DND-41 (cell line): Measurements from ENCODE around the gene FGFR1OP2.

Experiments
- ATAC-seq: fragments of 200-7000 bp; cut with Tn5 transposase; 3 replicates; pipeline ENCODE4 v1.9.1; 2021; ENCODE audit warnings: low read depth; ENCODE audit not compliant: insufficient read depth
- DNase-seq: peaks from one replicate; pipeline ENCODE4 v3.0.0-alpha.2; 2020
- H2AFZ ChIP-seq: 2 replicates; pipeline ENCODE4 v1.6.0; 2012; ENCODE audit warnings: low read depth, low read length
- H3K27ac ChIP-seq: 2 replicates; pipeline ENCODE4 v1.5.1; 2012; ENCODE audit warnings: low read length, inconsistent platforms
- H3K27me3 ChIP-seq: fragments of 200-600 bp; sonication (generic); 2 replicates; pipeline ENCODE4 v1.6.0; 2012; ENCODE audit warnings: low read length, mild to moderate bottlenecking, inconsistent platforms; ENCODE audit not compliant: insufficient read depth, poor library complexity
- H3K36me3 ChIP-seq: 2 replicates; pipeline ENCODE4 v1.5.1; 2012; ENCODE audit warnings: low read length, inconsistent platforms; ENCODE audit not compliant: insufficient read depth
- H3K4me1 ChIP-seq: 2 replicates; pipeline ENCODE4 v1.5.1; 2012; ENCODE audit warnings: mild to moderate bottlenecking, low read length; ENCODE audit not compliant: insufficient read depth
- H3K4me2 ChIP-seq: 2 replicates; pipeline ENCODE4 v1.6.0; 2012; ENCODE audit warnings: mild to moderate bottlenecking, moderate library complexity, low read length, inconsistent platforms; ENCODE audit not compliant: insufficient read depth
- H3K4me3 ChIP-seq, 2 experiments: fragments of 200-600 bp in 1 of 2; shearing (Covaris generic) in 1 of 2; 2 replicates each; pipeline ENCODE4 v1.5.1; 2012 to 2016; ENCODE audit warnings: inconsistent platforms in 2 of 2, low read length in 2 of 2, mild to moderate bottlenecking in 2 of 2, low read depth in 1 of 2, moderate library complexity in 1 of 2
- H3K79me2 ChIP-seq: 2 replicates; pipeline ENCODE4 v1.6.0; 2012; ENCODE audit warnings: low read length, inconsistent platforms; ENCODE audit not compliant: insufficient read depth
- H3K9ac ChIP-seq: 2 replicates; pipeline ENCODE4 v1.6.0; 2012; ENCODE audit warnings: low read depth, mild to moderate bottlenecking, inconsistent platforms, low read length, moderate library complexity
- H3K9me3 ChIP-seq: 2 replicates; pipeline ENCODE4 v1.5.1; 2012; ENCODE audit warnings: low read length, moderate library complexity, mild to moderate bottlenecking, inconsistent platforms; ENCODE audit not compliant: insufficient read depth, severe bottlenecking
- H4K20me1 ChIP-seq: 2 replicates; pipeline ENCODE4 v1.6.0; 2012; ENCODE audit warnings: low read length; ENCODE audit not compliant: insufficient read depth
- CTCF ChIP-seq: IDR thresholded peaks from 2 replicates; pipeline ENCODE4 v1.5.1; 2012; ENCODE audit warnings: borderline replicate concordance, low read length, moderate library complexity, mild to moderate bottlenecking; ENCODE audit not compliant: poor library complexity, severe bottlenecking; ENCODE audit errors: extremely low read depth
- EZH2 ChIP-seq: IDR thresholded peaks from 3 replicates; pipeline ENCODE4 v1.6.1; 2012; ENCODE audit warnings: borderline replicate concordance, low read depth, mild to moderate bottlenecking, moderate library complexity, low read length, inconsistent platforms; ENCODE audit not compliant: severe bottlenecking

FGFR1OP2 gene

GRCh38 chr12:26971963-26972362, 33.7 kb downstream of the FGFR1OP2 start:
- no peaks in the 10 kb centered on the region for H3K4me1 ChIP-seq
- no peak overlapping the region for H3K4me2 ChIP-seq
- peaks cover 85% of the 10 kb centered on the region for H3K36me3 ChIP-seq
- H3K9ac ChIP-seq, result no peak overlapping the region
- H3K79me2 ChIP-seq, result peaks cover 2% of the 10 kb centered on the region; the same call in 1 of the 2 replicates
- H3K9me3 ChIP-seq, result no peaks in the 10 kb centered on the region
- H4K20me1 ChIP-seq, result no peaks in the 10 kb centered on the region
- H2AFZ ChIP-seq, result no peak overlapping the region
- no peak overlapping the region for H3K27ac ChIP-seq
- ATAC-seq (peak; percentile 60; the same call in 2 of the 3 replicates), DNase-seq (no peak)
- no peak overlapping the region for H3K4me3 ChIP-seq
- TF ChIP-seq CTCF (no peak), EZH2 (no peak)
- H3K27me3 ChIP-seq, result no peaks in the 10 kb centered on the region

- Histone ChIP-seq H3K27me3 (no peaks in the 10 kb centered on the region), H3K4me3 (no peak overlapping the region), H4K20me1 (no peaks in the 10 kb centered on the region; the same call in 1 of the 2 replicates), H3K4me1 (no peaks in the 10 kb centered on the region), H3K36me3 (peaks cover 92% of the 10 kb centered on the region), H3K9me3 (no peaks in the 10 kb centered on the region), H3K27ac (no peak overlapping the region), H3K4me2 (no peak overlapping the region), H2AFZ (no peak overlapping the region), H3K9ac (no peak overlapping the region), H3K79me2 (peaks cover 3% of the 10 kb centered on the region; the same call in 1 of the 2 replicates)
- TF ChIP-seq EZH2 (no peak), CTCF (no peak)
- no peak for ATAC-seq
- DNase-seq, result no peak
Observed at GRCh38 chr12:26976687-26977086, 38.4 kb downstream of the FGFR1OP2 start.

- Histone ChIP-seq H3K36me3 (peaks cover 93% of the 10 kb centered on the region), H3K9me3 (no peaks in the 10 kb centered on the region), H3K9ac (no peak overlapping the region), H3K79me2 (peaks cover 5% of the 10 kb centered on the region), H3K4me1 (no peaks in the 10 kb centered on the region), H3K4me2 (no peak overlapping the region), H3K27ac (no peak overlapping the region), H4K20me1 (no peaks in the 10 kb centered on the region; the same call in 1 of the 2 replicates), H2AFZ (no peak overlapping the region), H3K4me3 (no peak overlapping the region), H3K27me3 (no peaks in the 10 kb centered on the region)
- DNase-seq (no peak), ATAC-seq (no peak)
- TF ChIP-seq CTCF, result no peak
- TF ChIP-seq EZH2, result no peak
Observed at GRCh38 chr12:26978801-26979200, 40.5 kb downstream of the FGFR1OP2 start.

- H3K9ac ChIP-seq, result no peak overlapping the region
- DNase-seq, result no peak
- no peaks in the 10 kb centered on the region; the same call in 1 of the 2 replicates for H4K20me1 ChIP-seq
- no peaks in the 10 kb centered on the region for H3K27me3 ChIP-seq
- H3K4me3 ChIP-seq, result no peak overlapping the region
- no peak overlapping the region for H3K4me2 ChIP-seq
- TF ChIP-seq CTCF, result no peak
- TF ChIP-seq EZH2, result no peak
- peaks cover 85% of the 10 kb centered on the region for H3K36me3 ChIP-seq
- no peaks in the 10 kb centered on the region for H3K9me3 ChIP-seq
- peaks cover 7% of the 10 kb centered on the region for H3K79me2 ChIP-seq
- H3K4me1 ChIP-seq, result no peaks in the 10 kb centered on the region
- no peak overlapping the region for H3K27ac ChIP-seq
- no peak overlapping the region for H2AFZ ChIP-seq
- ATAC-seq, result no peak
Observed at GRCh38 chr12:26979733-26980132, 41.5 kb downstream of the FGFR1OP2 start.
